Neural progenitor cell (in vitro differentiated cells): ENCODE measurements around the gene RUNX1.

Experiments
- EZH2 ChIP-seq: fragments of 200-600 bp; sonication (generic); IDR thresholded peaks from 2 replicates; pipeline ENCODE4 v1.6.1; 2017; ENCODE audit warnings: antibody characterized with exemption, mild to moderate bottlenecking, moderate library complexity
- EZH2phosphoT487 ChIP-seq: fragments of 200-600 bp; sonication (generic); IDR thresholded peaks from 2 replicates; pipeline ENCODE4 v1.6.1; 2017; ENCODE audit warnings: antibody characterized with exemption

DNA sequence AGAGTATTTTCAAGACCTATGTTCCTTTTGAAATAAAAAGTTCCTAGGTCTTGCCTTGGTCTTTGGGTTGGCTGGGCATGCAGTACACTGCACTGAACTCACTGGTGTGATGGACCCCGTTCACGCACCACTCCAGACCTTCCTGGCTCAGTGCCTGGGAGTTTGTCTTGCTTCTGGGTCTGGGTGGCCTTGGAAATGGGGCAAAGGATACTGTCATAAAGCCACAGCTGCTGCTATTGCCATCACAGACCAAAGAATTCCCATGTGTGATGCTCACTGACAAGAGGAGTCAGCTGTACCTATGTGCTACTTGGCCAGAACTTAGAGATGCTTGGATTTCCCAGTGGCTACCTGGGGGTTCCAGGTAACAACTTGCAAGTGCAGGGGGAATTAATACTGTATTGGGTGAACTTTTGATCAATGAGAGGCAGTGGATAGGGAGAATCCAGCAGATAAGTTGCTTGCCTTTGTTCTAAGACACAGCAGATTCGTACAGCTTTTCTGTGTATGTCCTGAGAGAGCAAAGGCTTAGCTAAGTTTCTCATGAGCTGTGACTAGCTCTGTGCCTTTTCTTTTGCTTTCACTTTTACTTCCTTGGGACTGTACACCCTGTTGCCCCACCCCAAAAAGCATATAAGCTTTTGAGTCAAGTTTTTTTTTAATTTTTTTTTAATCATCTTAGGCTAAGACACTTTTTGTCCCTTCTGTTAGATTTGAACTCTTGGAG lies 115.3 kb downstream of the RUNX1 start:
- no peak for TF ChIP-seq EZH2
- TF ChIP-seq EZH2phosphoT487, result no peak
